K562 (cell line): ENCODE results near the gene CENPC. TPM values are rescaled to one million over a fixed set of nuclear protein-coding genes. Genes with fewer than 3 reads are reported as not detected.
A peak's percentile ranks its signal among the peaks of the same experiment; 100 is the strongest.

Experiments used
- ATAC-seq: fragments of 200-7000 bp; cut with Tn5 transposase; 3 replicates; pipeline ENCODE4 v1.9.1; 2020; ENCODE audit warnings: moderate library complexity
- BruUV-seq: library from RNA; stranded (reverse); fragments of 400-500 nt; replicated peaks from 2 replicates; lab custom pipeline; 2021; lab: Mats Ljungman, UMichigan
- CTCF ChIA-PET: fragments of 300-600 bp; formaldehyde crosslinking; extraction: SDS; loops from one replicate; lab custom pipeline; 2021; ENCODE audit warnings: low intra/inter-chr PET ratio; lab: Yijun Ruan, JAX
- POLR2A ChIA-PET: fragments of 300-600, 350-650 bp; sonication (Branson Sonifier 250); formaldehyde crosslinking; extraction: SDS; loops from one replicate; lab custom pipeline; 2021; ENCODE audit warnings: antibody characterized with exemption, inconsistent platforms; lab: Yijun Ruan, JAX
- DNase-seq, 4 experiments: peaks; one replicate each; pipeline versions ENCODE4 v3.0.0 to v3.0.0-alpha.2; 2011 to 2018; ENCODE audit warnings: low spot score in 3 of 4, mixed read lengths in 3 of 4; ENCODE audit errors: extremely low read depth in 1 of 4
- FAIRE-seq: peaks from 2 replicates; lab custom pipeline; 2011; peaks lifted over from hg19 to GRCh38; lab: Jason Lieb, UNC
- H2AFZ ChIP-seq: 2 replicates; pipeline ENCODE4 v1.6.0; 2011; ENCODE audit warnings: low read depth, low read length, control low read depth, inconsistent platforms
- H3K27ac ChIP-seq: fragments of 200-600 bp; 3 replicates; pipeline ENCODE4 v1.8.0; 2011; ENCODE audit warnings: low read depth, mild to moderate bottlenecking, control low read depth, inconsistent platforms, low read length, moderate library complexity, mixed read lengths; ENCODE audit errors: extremely low read depth
- H3K27me3 ChIP-seq, 2 experiments: fragments of 300-600 bp in 1 of 2; 2 replicates in 1 of 2; 3 replicates in 1 of 2; pipeline versions ENCODE4 v1.6.0 to v1.8.0; 2011; ENCODE audit warnings: inconsistent platforms in 2 of 2, low read length in 2 of 2, mild to moderate bottlenecking in 1 of 2, mixed read lengths in 1 of 2, moderate library complexity in 1 of 2; ENCODE audit not compliant: control insufficient read depth in 2 of 2, insufficient read depth in 2 of 2
- H3K36me3 ChIP-seq: fragments of 300-600 bp; 3 replicates; pipeline ENCODE4 v1.8.0; 2011; ENCODE audit warnings: mild to moderate bottlenecking, low read length, inconsistent platforms; ENCODE audit not compliant: control insufficient read depth, insufficient read depth
- H3K4me1 ChIP-seq, 2 experiments: fragments of 200-600 bp in 1 of 2; replicated peaks in 1 of 2; 2 replicates in 1 of 2; 3 replicates in 1 of 2; pipeline versions ENCODE4 v1.5.1 to v1.8.0; 2011; ENCODE audit warnings: inconsistent platforms in 2 of 2, low read length in 2 of 2, mild to moderate bottlenecking in 1 of 2, mixed read lengths in 1 of 2, moderate library complexity in 1 of 2; ENCODE audit not compliant: control insufficient read depth in 2 of 2, insufficient read depth in 2 of 2
- H3K4me2 ChIP-seq: 2 replicates; pipeline ENCODE4 v1.6.1; 2011; ENCODE audit warnings: low read length, control low read depth, inconsistent platforms, mixed read lengths; ENCODE audit not compliant: insufficient read depth
- H3K4me3 ChIP-seq: fragments of 200-600 bp; sonication (generic), shearing (Covaris generic); 2 replicates; pipeline ENCODE4 v1.5.1; 2016; ENCODE audit warnings: control low read depth, inconsistent platforms
- H3K79me2 ChIP-seq: fragments of 200-600 bp; 3 replicates; pipeline ENCODE4 v1.8.0; 2011; ENCODE audit warnings: low read length, inconsistent platforms; ENCODE audit not compliant: control insufficient read depth, insufficient read depth
- H3K9ac ChIP-seq, 2 experiments: 2 replicates each; pipeline versions ENCODE4 v1.6.0 to v1.6.1; 2011; ENCODE audit warnings: low read depth in 2 of 2, low read length in 2 of 2, control low read depth in 1 of 2, inconsistent platforms in 1 of 2, mild to moderate bottlenecking in 1 of 2, mixed read lengths in 1 of 2; ENCODE audit not compliant: insufficient read depth in 1 of 2
- H3K9me1 ChIP-seq: one replicate; pipeline ENCODE4 v1.6.0; 2011; ENCODE audit warnings: inconsistent platforms, mild to moderate bottlenecking, low read length, moderate library complexity; ENCODE audit not compliant: control insufficient read depth, insufficient read depth
- H3K9me3 ChIP-seq: replicated peaks from 2 replicates; pipeline ENCODE4 v1.5.1; 2011; ENCODE audit warnings: low read depth, low read length, inconsistent platforms; ENCODE audit not compliant: control insufficient read depth, insufficient read depth
- H4K20me1 ChIP-seq: replicated peaks from 2 replicates; pipeline ENCODE4 v1.6.1; 2011; ENCODE audit warnings: low read length, inconsistent platforms, mixed read lengths; ENCODE audit not compliant: control insufficient read depth, insufficient read depth
- ARHGAP35 ChIP-seq: fragments of 450-650 bp; IDR thresholded peaks from 2 replicates; pipeline ENCODE4 v1.6.1; 2018; ENCODE audit not compliant: partially characterized antibody
- ARNT ChIP-seq, 2 experiments: fragments of 450-650 bp; IDR thresholded peaks; 2 replicates each; pipeline ENCODE4 v1.6.1; 2016; ENCODE audit warnings: mild to moderate bottlenecking in 1 of 2
- BACH1 ChIP-seq: fragments of 200-800 bp; sonication (Bioruptor generic); IDR thresholded peaks from 2 replicates; pipeline ENCODE4 v1.6.1; 2016; ENCODE audit warnings: missing genetic modification characterization, missing compliant biosample characterization
- BRD9 ChIP-seq: fragments of 450-650 bp; IDR thresholded peaks from 2 replicates; pipeline ENCODE4 v1.6.1; 2018; ENCODE audit warnings: low read depth; ENCODE audit not compliant: partially characterized antibody
- ELF2 ChIP-seq: fragments of 250-450 bp; sonication (Bioruptor Pico); IDR thresholded peaks from 2 replicates; pipeline ENCODE4 v1.5.0; 2021; ENCODE audit warnings: mild to moderate bottlenecking
- FOXK2 ChIP-seq, 2 experiments: fragments of 450-650 bp; IDR thresholded peaks in 1 of 2; conservative IDR thresholded peaks in 1 of 2; 2 replicates each; pipeline ENCODE4 v1.6.1; 2016; ENCODE audit warnings: low read depth in 2 of 2, mild to moderate bottlenecking in 1 of 2
- GABPB2 ChIP-seq: fragments of 250-450 bp; sonication (Bioruptor Pico); conservative IDR thresholded peaks from 2 replicates; pipeline ENCODE4 v1.5.1; 2021; ENCODE audit warnings: mild to moderate bottlenecking
- GTF2A2 ChIP-seq: IDR thresholded peaks from 2 replicates; pipeline ENCODE4 v1.6.1; 2016; ENCODE audit warnings: mild to moderate bottlenecking, missing genetic modification characterization, missing compliant biosample characterization
- MYBL2 ChIP-seq, 2 experiments: fragments of 450-650 bp in 1 of 2; sonication (generic) in 1 of 2; formaldehyde crosslinking in 1 of 2; IDR thresholded peaks; 2 replicates each; pipeline versions ENCODE4 v1.6.1 to v1.8.1; 2017 to 2022; ENCODE audit warnings: borderline replicate concordance in 1 of 2, inconsistent platforms in 1 of 2, low read depth in 1 of 2, mild to moderate bottlenecking in 1 of 2, missing genetic modification reagents in 1 of 2, moderate library complexity in 1 of 2
- PYGO2 ChIP-seq: fragments of 450-650 bp; IDR thresholded peaks from 2 replicates; pipeline ENCODE4 v1.6.1; 2016; ENCODE audit warnings: mild to moderate bottlenecking, missing genetic modification characterization, moderate library complexity, missing compliant biosample characterization
- RBM25 ChIP-seq: fragments of 200-400 bp; formaldehyde crosslinking; IDR thresholded peaks from 2 replicates; pipeline ENCODE4 v1.6.1; 2018; ENCODE audit warnings: low read length, low read depth, moderate library complexity; ENCODE audit not compliant: severe bottlenecking
- SOX6 ChIP-seq: fragments of 450-650 bp; IDR thresholded peaks from 2 replicates; pipeline ENCODE4 v1.6.1; 2014; ENCODE audit warnings: mild to moderate bottlenecking
- ZNF121 ChIP-seq: sonication (generic); formaldehyde crosslinking; conservative IDR thresholded peaks from 2 replicates; pipeline ENCODE4 v1.8.0; 2022; ENCODE audit warnings: missing genetic modification reagents
- ZNF124 ChIP-seq: sonication (generic); formaldehyde crosslinking; IDR thresholded peaks from 2 replicates; pipeline ENCODE4 v1.8.1; 2022; ENCODE audit warnings: missing genetic modification reagents
- ZNF174 ChIP-seq: fragments of 250-450 bp; sonication (Bioruptor Pico); IDR thresholded peaks from 2 replicates; pipeline ENCODE4 v1.4.0; 2020; ENCODE audit warnings: mild to moderate bottlenecking
- ZNF282 ChIP-seq: sonication (generic); formaldehyde crosslinking; IDR thresholded peaks from 2 replicates; pipeline ENCODE4 v1.8.1; 2023; ENCODE audit warnings: missing genetic modification reagents
- ZNF586 ChIP-seq: fragments of 450-650 bp; formaldehyde crosslinking; conservative IDR thresholded peaks from 2 replicates; pipeline ENCODE4 v1.4.0; 2020; ENCODE audit warnings: mild to moderate bottlenecking, moderate library complexity
- WGBS: fragments of 100-300 bp; shearing (Covaris generic); methylation state at CpG from one replicate; pipeline ENCODE4 v1.1.6; 2016; ENCODE audit warnings: low coverage, mixed read lengths; ENCODE audit not compliant: insufficient coverage; ENCODE audit errors: missing lambda C conversion rate; 5-methylcytosine and 5-hydroxymethylcytosine counted together
- in situ Hi-C: fragments of 300-500 bp; cut with MboI; formaldehyde crosslinking; loops from 4 replicates; pipeline ENCODE4 v1.15.0; 2018; ENCODE audit warnings: inconsistent platforms, mixed read lengths
- intact Hi-C: fragments of 100-400 bp; cut with micrococcal nuclease; formaldehyde crosslinking; loops from 2 replicates; pipeline ENCODE4 v1.14.2; 2022
- polyA plus RNA-seq, 8 experiments: library from polyadenylated mRNA; depleted of rRNA in 4 of 8; stranded (reverse) in 5 of 8; unstranded in 3 of 8; fragments of >200 nt; fragmentation: Nextera tagmentation in 2 of 8; fragmentation: Illumina TruSeq in 1 of 8; extraction: Ambion mirVana in 2 of 8; extraction: Trizol in 1 of 8; gene quantifications; 2 replicates each; pipeline versions ENCODE4 v1.2.1 to v1.2.3, GENCODE V29; 2011 to 2014; ENCODE audit warnings: inconsistent platforms in 1 of 8, missing spikeins in 1 of 8
- total RNA-seq, 7 experiments: library from RNA; depleted of rRNA in 6 of 7; stranded (reverse); fragments of >200 nt in 6 of 7; fragmentation: Illumina TruSeq in 2 of 7; extraction: Trizol in 2 of 7; gene quantifications; 2 replicates each; pipeline versions ENCODE4 v1.2.1 to v1.2.3, GENCODE V29; 2011 to 2021; ENCODE audit warnings: low replicate concordance in 1 of 7
- TF ChIP-seq, protein P1 (sequence below): fragments of 450-650 bp; IDR thresholded peaks from 2 replicates; pipeline ENCODE4 v1.6.1; 2016
- TF ChIP-seq, protein P2 (sequence below): fragments of 250-450 bp; sonication (Bioruptor Pico); IDR thresholded peaks from 2 replicates; pipeline ENCODE4 v1.8.0; 2022; ENCODE audit warnings: inconsistent platforms, mild to moderate bottlenecking, moderate library complexity, borderline replicate concordance

The CENPC gene
- total and polyA plus RNA-seq, 9 of the 15 experiments (the other 6 are each of a cell fraction or from before 2014, with no cell fraction given): 18.1 to 48.5 (median 30.8) TPM

DNA sequence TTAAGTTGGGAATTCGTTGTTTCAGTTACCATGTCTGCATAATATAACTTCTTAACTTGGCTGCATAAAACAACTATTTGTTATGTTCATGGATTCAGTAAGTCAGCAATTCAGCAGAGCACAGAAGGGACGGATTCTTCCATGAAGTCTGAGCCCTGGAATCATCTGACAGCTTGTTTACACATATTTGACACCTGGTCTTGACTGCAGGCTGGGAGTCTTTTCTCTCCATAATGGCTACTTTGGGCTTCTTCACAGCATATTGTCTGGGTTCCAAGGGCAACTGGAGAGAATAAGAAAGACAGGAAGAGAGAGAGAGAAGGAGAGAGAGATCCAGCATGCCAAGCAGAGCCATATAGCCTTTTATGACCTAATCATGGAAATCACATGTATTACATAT, 23.1 kb downstream of the CENPC start (continued):
- TF ChIP-seq, protein P1, sequence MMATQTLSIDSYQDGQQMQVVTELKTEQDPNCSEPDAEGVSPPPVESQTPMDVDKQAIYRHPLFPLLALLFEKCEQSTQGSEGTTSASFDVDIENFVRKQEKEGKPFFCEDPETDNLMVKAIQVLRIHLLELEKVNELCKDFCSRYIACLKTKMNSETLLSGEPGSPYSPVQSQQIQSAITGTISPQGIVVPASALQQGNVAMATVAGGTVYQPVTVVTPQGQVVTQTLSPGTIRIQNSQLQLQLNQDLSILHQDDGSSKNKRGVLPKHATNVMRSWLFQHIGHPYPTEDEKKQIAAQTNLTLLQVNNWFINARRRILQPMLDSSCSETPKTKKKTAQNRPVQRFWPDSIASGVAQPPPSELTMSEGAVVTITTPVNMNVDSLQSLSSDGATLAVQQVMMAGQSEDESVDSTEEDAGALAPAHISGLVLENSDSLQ: 0 out of 2 replicates have a peak, but pooled peaks have one; percentile 13
- no peak for TF ChIP-seq GTF2A2 (tag)
- TF ChIP-seq GABPB2 (CRISPR knock-in tag): no peak
- TF ChIP-seq ZNF174 (CRISPR knock-in tag): no peak
- peak; percentile 13 to 48; a peak in 1 of 4 replicates for TF ChIP-seq FOXK2 (conservative IDR thresholded peaks at IDR 0.05 in 1 of 2, IDR thresholded peaks at IDR 0.05 in 1 of 2; ENCODE audit: low read depth in 2 of 2)
- TF ChIP-seq ZNF124: no peak

DNA sequence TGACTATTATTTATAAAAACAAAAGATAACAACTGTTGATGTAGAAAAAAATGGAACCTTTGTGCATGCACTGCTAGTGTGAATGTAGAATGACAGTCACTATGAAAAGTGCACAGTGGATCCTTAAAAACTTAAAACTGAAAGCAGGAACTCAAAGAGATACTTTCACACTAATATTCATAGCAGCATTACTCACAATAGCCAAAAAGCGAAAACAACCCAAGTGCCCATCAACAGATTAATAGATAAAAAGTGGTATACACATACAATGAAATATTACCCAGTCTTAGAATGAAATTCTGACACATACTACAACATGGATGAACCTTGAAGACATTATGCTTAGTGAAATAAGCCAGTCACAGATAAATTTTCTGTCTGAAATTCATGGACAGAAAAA, 23.8 kb downstream of the CENPC start:
- CTCF ChIA-PET: no interaction called here
- peaks cover 49% of the 10 kb centered on the region for H3K36me3 ChIP-seq
- TF ChIP-seq ARHGAP35: no peak
- no peak for TF ChIP-seq SOX6
- TF ChIP-seq BRD9: no peak
- no peak for TF ChIP-seq ARNT (IDR thresholded peaks at IDR 0.05)
- no peak for TF ChIP-seq BACH1 (tag)
- no peak for TF ChIP-seq ELF2 (CRISPR knock-in tag)
- TF ChIP-seq, protein P2, sequence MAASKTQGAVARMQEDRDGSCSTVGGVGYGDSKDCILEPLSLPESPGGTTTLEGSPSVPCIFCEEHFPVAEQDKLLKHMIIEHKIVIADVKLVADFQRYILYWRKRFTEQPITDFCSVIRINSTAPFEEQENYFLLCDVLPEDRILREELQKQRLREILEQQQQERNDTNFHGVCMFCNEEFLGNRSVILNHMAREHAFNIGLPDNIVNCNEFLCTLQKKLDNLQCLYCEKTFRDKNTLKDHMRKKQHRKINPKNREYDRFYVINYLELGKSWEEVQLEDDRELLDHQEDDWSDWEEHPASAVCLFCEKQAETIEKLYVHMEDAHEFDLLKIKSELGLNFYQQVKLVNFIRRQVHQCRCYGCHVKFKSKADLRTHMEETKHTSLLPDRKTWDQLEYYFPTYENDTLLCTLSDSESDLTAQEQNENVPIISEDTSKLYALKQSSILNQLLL (CRISPR knock-in tag): no peak
- no peak for TF ChIP-seq PYGO2 (tag)
- TF ChIP-seq ZNF121 (CRISPR knock-in tag): no peak
- no peak for TF ChIP-seq ZNF586
- no peak for TF ChIP-seq ZNF282 (CRISPR knock-in tag)
- no peak for TF ChIP-seq MYBL2 (IDR thresholded peaks at IDR 0.05; ENCODE audit: low read depth)
- no peak for TF ChIP-seq MYBL2 (CRISPR knock-in tag; IDR thresholded peaks at IDR 0.05; ENCODE audit: borderline replicate concordance)
- no peak for TF ChIP-seq RBM25
- no peak overlapping the region for H3K4me3 ChIP-seq
- peaks cover 77% of the 10 kb centered on the region for H3K79me2 ChIP-seq
- peaks cover 9 to 28% of the 10 kb centered on the region in 2 experiments; a peak in 3 of 5 replicates for H3K4me1 ChIP-seq
- no TSS peak for BruUV-seq
- no peaks in the 10 kb centered on the region for H4K20me1 ChIP-seq
- peaks cover 5% of the 10 kb centered on the region; the same call in 1 of the 2 replicates for H3K9me3 ChIP-seq
- 92% methylated on average over 1 of the region's 1 CpG for WGBS
- H3K9me1 ChIP-seq: no peaks in the 10 kb centered on the region
- no peak overlapping the region for H2AFZ ChIP-seq
- intact Hi-C loops (no loop called here), in situ Hi-C loops (no loop called here)
- H3K4me2 ChIP-seq: no peak overlapping the region
- H3K9ac ChIP-seq: peak overlapping the region in 1 of 2 experiments; percentile 74; a peak in 1 of 4 replicates
- DNase-seq (no peak), FAIRE-seq (peak; percentile 59), ATAC-seq (no peak)
- POLR2A ChIA-PET: no interaction called here
- no peaks in the 10 kb centered on the region for H3K27me3 ChIP-seq
- peak overlapping the region; percentile 97; the same call in 2 of the 3 replicates for H3K27ac ChIP-seq
